ENCODE results near the gene OR52I1.

OR52I1 gene

GRCh38 chr11:4593739-4594138, at the start of gene OR52I1:
Gene OR52I1 (plus strand): TSS chr11:4594039. CDS start chr11:4594039, 0 bp downstream.
- DNase-seq (ENCODE audit: low read depth): no peak
- TF ChIP-seq, protein P1, sequence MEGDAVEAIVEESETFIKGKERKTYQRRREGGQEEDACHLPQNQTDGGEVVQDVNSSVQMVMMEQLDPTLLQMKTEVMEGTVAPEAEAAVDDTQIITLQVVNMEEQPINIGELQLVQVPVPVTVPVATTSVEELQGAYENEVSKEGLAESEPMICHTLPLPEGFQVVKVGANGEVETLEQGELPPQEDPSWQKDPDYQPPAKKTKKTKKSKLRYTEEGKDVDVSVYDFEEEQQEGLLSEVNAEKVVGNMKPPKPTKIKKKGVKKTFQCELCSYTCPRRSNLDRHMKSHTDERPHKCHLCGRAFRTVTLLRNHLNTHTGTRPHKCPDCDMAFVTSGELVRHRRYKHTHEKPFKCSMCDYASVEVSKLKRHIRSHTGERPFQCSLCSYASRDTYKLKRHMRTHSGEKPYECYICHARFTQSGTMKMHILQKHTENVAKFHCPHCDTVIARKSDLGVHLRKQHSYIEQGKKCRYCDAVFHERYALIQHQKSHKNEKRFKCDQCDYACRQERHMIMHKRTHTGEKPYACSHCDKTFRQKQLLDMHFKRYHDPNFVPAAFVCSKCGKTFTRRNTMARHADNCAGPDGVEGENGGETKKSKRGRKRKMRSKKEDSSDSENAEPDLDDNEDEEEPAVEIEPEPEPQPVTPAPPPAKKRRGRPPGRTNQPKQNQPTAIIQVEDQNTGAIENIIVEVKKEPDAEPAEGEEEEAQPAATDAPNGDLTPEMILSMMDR (IDR thresholded peaks at IDR 0.05; ENCODE audit: control insufficient read depth, extremely low read depth, insufficient read depth): no peak
- H3K4me3 ChIP-seq (ENCODE audit: low read depth, low read length): no peak within 1 kb of the TSS

DNA sequence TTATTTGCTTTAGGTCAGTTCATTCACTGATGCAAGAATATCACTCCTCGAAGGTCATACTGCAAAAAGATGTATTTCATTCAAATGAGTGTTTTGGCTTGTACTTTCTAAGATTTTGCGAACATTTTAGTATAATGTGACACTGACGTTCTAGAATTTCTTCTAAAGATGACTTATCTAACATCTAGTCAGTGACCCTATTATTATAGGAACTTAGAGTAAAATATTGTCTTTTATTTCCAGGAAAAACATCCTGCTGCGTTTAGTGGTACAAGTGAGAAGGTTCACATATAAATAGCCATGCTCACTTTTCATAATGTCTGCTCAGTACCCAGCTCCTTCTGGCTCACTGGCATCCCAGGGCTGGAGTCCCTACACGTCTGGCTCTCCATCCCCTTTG, 48.9 kb upstream of the OR52I1 start, which contains the start of gene OR52M1:
OR52M1 (plus strand) TSS at position 301 of the 400 bp plus-strand sequence; CDS start at position 301, 0 bp downstream.
- no peak within 1 kb of the TSS for H3K4me3 ChIP-seq (ENCODE audit: low read depth, low read length)
- DNase-seq (ENCODE audit: low read depth): no peak
- TF ChIP-seq, protein P1 (IDR thresholded peaks at IDR 0.05; ENCODE audit: control insufficient read depth, extremely low read depth, insufficient read depth): no peak

- TF ChIP-seq, protein P1 (IDR thresholded peaks at IDR 0.05; ENCODE audit: control insufficient read depth, extremely low read depth, insufficient read depth): no peak
- no peak overlapping the region for H3K4me3 ChIP-seq (ENCODE audit: low read depth, low read length)
- no peak for DNase-seq (ENCODE audit: low read depth)
These were observed 47.0 kb upstream of the OR52I1 start for GRCh38 chr11:4546878-4547277.

GRCh38 chr11:4547416-4547815, 46.4 kb upstream of the OR52I1 start:
- TF ChIP-seq, protein P1 (IDR thresholded peaks at IDR 0.05; ENCODE audit: control insufficient read depth, extremely low read depth, insufficient read depth): no peak
- no peak for DNase-seq (ENCODE audit: low read depth)
- no peak overlapping the region for H3K4me3 ChIP-seq (ENCODE audit: low read depth, low read length)

DNA sequence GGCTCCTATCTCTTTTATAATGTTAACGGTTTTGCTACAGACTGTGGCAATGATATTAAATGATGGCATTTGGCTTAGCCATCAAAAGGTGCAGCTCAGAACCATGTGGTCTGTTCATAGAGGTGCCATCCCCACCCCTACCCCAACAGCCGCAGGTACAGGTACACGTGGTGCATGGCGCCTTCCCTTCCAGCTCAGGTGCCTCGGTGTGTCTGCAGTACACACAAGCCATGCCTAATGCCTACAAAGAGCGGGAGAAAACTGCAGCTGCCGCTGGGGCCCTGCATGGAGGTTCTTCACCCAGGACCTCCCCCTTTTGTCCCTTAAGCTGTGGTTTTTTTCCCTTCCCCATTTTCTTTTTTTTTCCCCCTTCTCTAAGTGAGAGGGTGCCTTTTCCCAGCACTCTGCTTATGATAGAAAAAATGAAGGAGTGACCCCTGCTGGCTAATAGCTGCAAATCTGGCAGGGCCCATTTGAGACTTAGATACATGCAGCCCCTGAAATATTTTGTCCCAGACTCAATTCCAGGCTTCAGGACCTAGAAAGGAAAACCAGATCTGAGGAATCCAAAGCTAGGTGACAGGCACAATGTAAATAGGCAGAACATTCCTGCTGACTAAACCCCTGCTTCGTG, 42.4 kb upstream of the OR52I1 start:
- TF ChIP-seq, protein P1 (IDR thresholded peaks at IDR 0.05; ENCODE audit: control insufficient read depth, extremely low read depth, insufficient read depth): peak; percentile 37; the same call in 1 of the 2 replicates
- no peak for DNase-seq (ENCODE audit: low read depth)
- no peak overlapping the region for H3K4me3 ChIP-seq (ENCODE audit: low read depth, low read length)

DNA sequence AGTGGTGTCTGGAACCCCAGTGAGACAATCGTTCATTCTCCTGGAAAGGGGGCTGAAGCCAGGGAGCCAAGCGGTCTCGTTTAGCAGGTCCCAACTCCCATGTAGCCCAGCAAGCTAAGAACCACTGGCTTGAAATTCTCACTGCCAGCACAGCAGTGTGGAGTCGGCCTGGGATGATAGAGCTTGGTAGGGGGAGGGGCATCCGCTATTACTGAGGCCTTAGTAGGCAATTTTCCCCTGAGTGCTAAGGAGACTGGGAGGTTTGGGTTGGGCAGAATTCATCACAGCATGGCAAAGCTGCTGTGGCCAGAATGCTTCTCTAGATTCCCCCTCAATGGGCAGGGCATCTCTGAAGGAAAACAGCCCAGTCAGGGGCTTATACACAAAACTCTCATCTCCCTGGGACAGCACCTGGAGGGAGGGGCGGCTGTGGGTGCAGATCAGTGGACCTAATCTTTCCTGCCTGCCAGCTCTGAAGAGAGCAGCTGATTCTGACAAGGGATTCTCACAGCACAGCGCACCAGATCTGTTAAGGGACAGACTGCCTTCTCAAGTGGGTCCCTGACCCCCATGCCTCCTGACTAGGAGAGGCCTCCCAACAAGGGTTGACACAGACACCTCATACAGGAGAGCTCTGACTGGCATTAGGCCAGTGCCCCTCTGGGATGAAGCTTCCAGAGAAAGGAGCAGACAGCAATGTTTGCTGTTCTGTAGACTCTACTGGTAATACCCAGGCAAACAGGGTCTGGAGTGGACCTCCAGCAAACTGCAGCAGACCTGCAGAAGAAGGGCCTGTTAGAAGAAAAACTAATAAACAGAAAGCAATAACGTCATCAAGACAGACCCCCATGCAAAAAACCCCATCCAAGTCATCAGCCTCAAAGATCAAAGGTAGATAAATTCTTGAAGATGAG, 34.1 kb upstream of the OR52I1 start:
- no peak overlapping the region for H3K4me3 ChIP-seq (ENCODE audit: low read depth, low read length)
- no peak for DNase-seq (ENCODE audit: low read depth)
- TF ChIP-seq, protein P1 (IDR thresholded peaks at IDR 0.05; ENCODE audit: control insufficient read depth, extremely low read depth, insufficient read depth): no peak
